GM18526 (cell line): ENCODE measurements around the gene SCN2A.

Source experiments
- POLR2A ChIP-seq: IDR thresholded peaks from 3 replicates; pipeline ENCODE4 v1.6.1; 2011; ENCODE audit not compliant: insufficient read length; ENCODE audit errors: extremely low read depth

Gene SCN2A

DNA sequence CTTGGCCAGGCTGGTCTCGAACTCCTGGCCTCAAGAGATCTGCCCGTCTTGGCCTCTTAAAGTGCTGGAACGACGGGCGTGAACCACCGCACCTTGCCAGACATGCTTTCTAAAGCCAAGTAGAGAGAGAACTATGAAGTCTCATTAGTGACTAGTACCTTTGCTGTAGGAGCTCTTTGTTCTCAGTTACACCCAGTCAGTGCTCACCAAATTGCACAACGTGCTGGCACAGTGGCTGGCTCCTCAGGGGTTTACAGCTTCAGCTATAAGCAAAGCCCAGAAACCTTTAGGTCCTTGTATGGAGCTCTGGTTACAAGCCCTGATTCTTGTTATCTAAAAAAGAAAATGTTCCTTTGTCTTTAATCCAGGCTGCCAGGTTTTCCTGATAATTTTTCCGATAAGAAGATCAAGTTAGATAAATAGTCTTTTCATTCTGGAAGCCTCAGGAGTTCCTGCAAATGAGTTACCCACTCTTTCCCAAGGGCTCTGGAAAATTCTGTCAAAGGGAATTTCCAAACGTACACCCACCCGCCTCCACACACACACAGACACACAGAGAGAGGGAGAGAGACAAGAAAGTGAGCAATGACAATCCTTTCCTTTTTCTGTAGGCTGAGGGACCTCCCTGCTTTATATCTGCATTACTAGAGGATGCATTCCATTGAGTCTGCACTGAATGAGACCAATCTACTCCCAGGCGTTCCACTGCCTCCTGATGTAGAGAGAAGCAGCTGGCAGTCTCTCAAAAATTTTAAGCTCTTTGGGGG is 130.1 kb downstream of the SCN2A start:
- TF ChIP-seq POLR2A: no peak

DNA sequence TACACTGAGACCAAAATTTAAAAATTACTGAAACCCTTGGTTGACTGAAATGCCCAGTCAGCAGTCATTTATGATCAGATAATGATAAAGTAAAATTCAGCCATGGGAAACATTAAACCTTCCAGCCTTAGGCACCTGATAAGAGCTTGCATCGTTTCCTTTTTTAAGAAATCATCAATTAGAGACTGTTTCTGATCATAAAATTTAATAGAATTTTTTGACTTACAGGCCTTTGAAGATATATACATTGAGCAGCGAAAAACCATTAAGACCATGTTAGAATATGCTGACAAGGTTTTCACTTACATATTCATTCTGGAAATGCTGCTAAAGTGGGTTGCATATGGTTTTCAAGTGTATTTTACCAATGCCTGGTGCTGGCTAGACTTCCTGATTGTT is 130.7 kb downstream of the SCN2A start:
- no peak for TF ChIP-seq POLR2A

DNA sequence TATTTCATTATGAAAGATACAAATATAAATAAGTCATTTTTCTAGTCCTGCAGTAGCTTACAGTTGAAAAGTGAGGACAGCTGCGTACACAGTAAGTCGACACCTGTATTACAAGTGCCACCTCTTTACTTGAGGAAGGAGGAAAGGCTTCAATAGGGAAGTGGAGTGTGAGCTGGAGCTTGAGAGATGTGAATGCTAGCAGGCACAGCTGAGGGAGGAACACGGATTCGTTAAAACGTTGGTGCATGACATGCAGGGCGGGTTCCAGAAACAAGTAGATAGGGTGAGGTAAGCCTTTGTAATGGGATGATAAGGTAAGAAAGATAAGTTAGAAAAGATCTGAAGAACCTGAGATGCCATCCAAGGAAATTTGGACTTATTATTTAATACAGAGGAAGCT is 132.1 kb downstream of the SCN2A start:
- TF ChIP-seq POLR2A: no peak

DNA sequence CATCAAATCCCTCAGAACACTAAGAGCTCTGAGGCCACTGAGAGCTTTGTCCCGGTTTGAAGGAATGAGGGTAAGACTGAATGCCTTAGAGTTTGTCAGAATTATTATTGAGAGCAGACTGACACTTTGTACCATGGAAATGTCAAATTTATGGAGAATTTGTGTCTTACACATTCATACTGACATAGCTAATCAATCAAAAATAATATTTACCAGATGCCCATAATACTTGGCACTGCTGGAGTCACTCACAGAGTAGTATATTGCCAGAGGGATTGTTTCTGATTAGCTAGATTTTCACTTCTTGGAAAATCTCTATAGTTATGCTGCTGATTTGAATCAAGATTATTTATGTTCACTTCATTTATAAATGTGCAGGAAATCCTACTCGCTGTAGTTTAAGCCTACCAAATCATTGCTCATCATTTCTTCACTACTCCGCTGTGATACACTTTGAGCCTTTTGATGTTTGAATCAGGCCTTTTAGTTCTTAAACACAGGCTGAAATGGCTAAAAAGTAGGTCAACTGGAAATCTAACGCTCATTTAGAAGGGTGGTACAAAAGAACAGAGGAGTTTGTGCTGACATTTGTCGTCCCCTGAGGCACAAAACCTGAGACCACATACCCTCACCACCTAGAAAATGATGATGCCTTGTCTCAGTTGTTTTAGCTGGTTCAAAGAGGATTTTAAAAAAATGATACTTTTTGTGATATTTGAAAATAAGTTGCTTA is 134.2 kb downstream of the SCN2A start:
- no peak for TF ChIP-seq POLR2A

DNA sequence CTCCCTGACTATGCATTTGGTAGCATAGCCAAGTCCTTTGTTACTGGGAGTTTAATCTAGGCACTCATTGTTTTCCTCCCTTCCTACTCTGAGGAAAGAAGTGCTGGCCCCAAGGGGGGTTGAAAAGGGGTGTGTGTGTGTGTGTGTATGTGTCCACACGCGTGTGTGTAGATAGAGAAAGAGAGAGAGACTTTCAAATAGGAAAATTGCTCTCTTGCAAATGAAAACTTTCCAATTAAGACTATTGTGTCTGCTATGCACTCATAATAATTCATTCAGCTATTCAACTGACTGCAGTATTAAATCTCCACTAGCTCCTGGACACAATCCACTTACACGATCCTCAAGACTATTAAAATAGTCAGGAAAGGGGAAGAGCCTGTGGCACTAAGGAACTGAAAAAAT is 137.4 kb downstream of the SCN2A start:
- no peak for TF ChIP-seq POLR2A

DNA sequence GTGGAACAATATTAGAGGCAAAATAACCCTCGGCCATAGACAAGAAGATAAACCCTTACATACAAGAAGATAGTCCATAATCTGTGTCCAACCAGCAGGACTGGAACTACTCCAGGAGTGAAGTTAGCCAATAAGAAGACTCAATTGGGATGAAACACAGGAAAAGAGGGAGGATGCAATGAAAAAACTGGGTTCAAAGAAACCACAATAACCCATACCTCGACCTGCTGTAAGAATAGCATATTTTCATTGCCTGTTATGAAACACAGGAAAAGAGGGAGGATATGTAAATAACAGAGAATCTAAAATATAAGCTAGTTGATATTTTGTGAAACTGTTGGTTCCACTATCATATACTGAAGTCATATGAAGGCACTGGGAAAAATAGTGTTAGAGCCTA is 143.1 kb downstream of the SCN2A start:
- TF ChIP-seq POLR2A: no peak

DNA sequence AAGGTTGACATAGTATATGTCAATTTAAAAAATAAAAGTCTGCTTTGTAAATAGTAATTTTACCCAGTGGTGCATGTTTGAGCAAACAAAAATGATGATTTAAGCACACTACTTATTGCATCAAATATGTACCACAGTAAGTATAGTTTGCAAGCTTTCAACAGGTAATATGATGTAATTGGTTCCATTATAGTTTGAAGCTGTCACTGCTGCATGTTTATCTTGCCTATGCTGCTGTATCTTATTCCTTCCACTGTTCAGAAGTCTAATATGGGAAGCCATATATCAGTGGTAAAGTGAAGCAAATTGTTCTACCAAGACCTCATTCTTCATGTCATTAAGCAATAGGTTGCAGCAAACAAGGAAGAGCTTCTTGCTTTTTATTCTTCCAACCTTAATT is 151.7 kb downstream of the SCN2A start:
- no peak for TF ChIP-seq POLR2A

DNA sequence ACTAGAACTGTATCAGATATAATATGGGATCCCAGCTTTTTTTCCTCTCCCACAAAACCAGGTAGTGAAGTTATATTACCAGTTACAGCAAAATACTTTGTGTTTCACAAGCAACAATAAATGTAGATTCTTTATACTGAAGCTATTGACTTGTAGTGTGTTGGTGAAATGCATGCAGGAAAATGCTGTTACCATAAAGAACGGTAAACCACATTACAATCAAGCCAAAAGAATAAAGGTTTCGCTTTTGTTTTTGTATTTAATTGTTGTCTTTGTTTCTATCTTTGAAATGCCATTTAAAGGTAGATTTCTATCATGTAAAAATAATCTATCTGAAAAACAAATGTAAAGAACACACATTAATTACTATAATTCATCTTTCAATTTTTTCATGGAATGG is 152.6 kb downstream of the SCN2A start:
- TF ChIP-seq POLR2A: no peak

DNA sequence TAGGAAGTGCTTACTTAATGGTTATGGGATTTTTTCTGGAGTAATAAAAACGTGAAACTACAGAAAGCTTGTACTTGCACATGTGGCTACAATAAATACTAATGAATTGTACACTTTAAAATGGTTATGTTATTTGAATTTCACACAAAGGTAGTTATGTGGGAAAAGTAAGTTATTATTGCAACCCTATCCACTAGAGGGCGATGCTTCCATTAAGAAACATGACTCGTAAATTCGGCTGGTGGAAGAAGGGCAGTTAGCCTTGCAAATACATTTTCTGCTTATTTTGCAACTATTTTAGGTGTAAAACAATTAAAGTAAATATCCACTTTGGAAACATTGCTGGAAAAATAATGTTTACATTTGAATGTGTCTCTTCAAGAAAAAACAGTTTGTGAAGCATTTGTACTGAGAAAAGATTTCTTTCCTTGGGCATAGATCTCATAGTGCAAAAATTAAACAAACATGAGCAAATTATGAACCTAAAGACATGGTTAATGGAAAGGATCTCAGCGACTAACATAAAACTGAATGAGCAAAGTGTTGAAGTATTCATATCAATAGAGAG is 162.2 kb downstream of the SCN2A start:
- TF ChIP-seq POLR2A: no peak

DNA sequence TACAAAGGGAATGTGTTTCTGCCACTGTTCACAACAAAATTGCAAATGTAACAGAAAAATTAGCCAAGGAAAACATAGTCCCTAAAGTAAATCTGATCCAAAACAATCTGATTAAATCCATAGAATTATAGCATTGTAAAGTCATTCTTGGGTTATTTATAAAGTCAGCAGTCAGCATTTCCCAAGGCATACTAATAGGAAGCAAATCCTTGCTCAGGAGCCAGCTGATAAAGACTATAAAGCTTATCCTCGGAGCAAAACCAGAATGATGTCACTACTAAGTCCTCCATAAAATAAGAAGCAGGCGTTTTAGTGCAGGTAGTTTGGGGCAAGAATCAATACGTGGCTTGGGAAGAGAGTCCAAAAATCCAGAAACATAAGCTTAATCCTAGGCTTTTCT is 162.9 kb downstream of the SCN2A start:
- TF ChIP-seq POLR2A: no peak

DNA sequence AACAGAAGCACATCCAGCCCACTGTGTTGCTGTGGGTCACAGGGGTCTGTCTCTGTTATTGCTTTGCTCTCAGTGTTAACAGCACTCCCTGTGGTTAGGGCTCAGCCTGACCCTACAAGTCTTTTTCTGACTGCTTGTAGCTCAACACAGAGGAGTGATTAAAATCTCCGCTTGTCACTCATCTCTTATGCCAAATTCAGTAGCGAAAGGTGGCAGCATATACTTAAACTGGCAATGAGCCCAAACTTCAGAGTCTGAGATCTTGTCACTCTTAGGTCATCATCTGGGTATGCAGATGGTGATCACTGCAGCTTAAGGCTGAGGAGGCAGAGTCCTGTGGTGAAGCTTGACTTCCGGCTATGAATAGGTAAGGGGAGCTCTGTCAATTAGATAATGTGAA is 167.0 kb downstream of the SCN2A start:
- TF ChIP-seq POLR2A: no peak

DNA sequence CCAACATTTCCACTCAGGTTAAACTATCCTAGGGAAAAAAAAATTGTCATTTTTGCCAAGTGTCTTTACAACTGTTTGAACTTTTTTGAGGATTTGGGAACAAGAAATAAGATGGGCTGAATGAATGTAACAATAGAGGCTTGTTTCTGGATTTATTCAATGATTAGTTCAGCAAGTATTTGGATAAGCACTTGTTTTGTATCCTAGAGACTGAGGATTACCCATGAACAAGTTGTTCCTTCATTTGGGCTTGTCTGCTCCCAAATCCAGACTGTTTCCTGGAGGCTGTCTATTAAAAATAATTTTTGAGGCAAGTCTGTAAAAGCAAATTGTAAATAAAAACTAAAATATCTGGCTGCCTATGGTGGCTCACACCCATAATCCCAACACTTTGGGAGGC is 168.3 kb downstream of the SCN2A start:
- no peak for TF ChIP-seq POLR2A

DNA sequence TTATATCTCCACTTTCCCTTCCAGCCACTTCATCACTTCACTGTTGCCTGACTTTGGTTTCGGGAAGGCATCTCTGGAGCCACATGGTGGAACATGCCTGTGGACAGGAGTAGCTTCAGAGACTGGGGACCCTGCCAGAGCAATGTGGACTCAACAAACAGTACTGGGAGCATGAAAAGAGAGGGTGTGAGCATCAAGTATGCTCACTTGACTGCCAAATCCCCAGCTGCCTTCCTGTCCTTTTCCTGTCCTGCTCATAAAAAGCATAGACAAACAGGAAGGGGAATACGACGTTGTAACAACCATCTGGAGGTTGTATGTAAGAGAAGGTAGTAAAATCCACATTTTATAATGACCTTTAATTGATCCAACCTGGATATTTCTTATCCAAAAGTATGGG is 169.0 kb downstream of the SCN2A start:
- no peak for TF ChIP-seq POLR2A

DNA sequence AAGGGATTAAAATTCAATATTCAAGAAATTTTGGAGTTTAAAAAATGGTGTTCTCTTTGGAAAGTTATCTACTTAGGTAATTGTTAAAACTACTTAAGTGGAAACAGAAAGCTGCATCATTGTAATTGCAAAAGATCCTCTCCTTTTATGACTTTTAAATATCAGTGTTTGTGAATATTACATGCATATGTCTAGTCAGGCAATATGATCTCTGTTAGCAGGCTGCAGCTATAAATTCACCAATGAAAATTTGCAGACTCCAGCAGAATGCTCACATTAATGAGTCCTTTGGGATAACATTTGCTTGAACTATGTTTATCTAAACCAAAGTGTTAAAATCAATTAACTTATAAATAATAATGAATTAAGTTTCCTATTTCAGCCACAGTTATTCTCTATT is 171.1 kb downstream of the SCN2A start:
- no peak for TF ChIP-seq POLR2A

DNA sequence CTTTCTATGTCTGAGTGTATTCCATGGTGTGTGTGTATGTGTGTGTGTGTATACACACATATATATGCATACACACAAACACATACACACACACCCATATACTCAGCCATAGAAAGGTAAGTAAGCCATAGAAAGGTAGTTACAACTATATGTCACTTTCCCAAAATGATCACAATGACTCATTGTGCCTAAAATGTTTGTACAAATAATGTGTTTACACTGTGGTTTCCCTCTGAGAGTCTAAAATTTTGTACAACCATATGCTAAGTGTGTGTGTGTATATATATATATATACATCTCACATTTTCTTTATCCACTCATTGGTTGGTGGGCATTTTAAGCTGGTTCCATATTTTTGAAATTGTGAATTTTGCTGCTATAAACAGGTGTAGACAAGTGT is 175.0 kb downstream of the SCN2A start:
- no peak for TF ChIP-seq POLR2A

DNA sequence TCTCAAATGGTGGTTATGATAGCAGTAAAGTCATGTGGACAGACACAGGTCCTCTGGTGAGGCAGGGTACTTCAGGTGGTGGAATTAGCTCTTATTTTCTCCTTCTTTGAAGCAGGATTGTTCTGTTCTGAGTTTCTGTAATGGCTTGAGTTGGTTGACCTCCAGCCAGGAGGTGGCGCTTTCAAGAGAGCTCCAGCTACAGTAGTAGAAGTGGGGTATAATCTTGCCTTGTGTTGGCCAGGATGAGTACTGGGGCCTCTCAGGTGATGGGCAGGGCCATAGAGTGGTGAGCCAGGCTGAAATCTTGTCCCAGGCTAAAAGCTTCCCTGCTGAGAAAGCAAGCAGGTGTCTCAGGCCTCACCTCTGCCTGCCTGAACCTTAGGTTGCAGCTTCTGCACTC is 177.8 kb downstream of the SCN2A start:
- no peak for TF ChIP-seq POLR2A
